Stimulated activated CD4-positive, alpha-beta T cell treated with anti-CD3 and anti-CD28 coated beads, Interleukin-12 subunit alpha, Interleukin-12 subunit beta, amount 100 ng/mL, for 48 hours (primary cell): ENCODE measurements around the gene CLEC10A.
"Not testable (repeated sequence)": the region's sequence is repeated elsewhere in the genome, so short reads cannot be mapped to it uniquely, and the experiment has no call there.

Experiments
- DNase-seq, 3 donors: peaks; one replicate each; pipeline ENCODE4 v3.0.0-alpha.2; 2020; ENCODE audit warnings: low read depth in 2 of 3, low spot score in 1 of 3

The CLEC10A gene

GRCh38 chr17:7079581-7080455, at the start of gene CLEC10A:
Gene CLEC10A (minus strand): TSS chr17:7080251. CDS start chr17:7078812, 1,439 bp downstream.
- no peak for DNase-seq

DNA sequence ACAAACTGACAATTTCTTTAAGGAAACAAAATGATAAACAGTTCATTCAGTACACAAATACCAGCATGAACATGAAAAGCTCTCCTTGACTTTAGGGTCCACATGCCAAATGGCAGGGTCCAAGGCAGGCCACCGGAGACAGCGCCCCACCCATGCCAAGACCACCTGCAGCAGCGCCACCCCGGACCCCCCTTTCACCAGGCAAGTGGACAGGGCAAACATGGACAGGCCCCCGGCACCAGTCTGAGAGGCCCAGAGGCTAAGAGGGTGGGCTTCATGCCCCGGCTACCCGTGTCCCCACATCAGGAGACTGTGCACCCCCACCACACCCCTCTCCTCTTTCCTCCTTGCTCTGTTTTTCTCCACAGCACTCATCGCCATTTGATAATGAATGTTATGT, 49.3 kb upstream of the CLEC10A start:
- no peak for DNase-seq

- no peak for DNase-seq
Measured at GRCh38 chr17:7128160-7128559, 48.1 kb upstream of the CLEC10A start.

DNA sequence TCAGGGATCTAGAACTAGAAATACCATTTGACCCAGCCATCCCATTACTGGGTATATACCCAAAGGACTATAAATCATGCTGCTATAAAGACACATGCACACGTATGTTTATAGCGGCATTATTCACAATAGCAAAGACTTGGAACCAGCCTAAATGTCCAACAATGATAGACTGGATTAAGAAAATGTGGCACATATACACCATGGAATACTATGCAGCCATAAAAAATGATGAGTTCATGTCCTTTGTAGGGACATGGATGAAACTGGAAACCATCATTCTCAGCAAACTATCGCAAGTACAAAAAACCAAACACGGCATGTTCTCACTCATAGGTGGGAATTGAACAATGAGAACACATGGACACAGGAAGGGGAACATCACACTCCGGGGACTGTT, 47.5 kb upstream of the CLEC10A start:
- not testable (repeated sequence) for DNase-seq

- not testable (repeated sequence) for DNase-seq
Measured at GRCh38 chr17:7126386-7126785, 46.3 kb upstream of the CLEC10A start.

GRCh38 chr17:7124923-7125322, 44.9 kb upstream of the CLEC10A start:
- no peak for DNase-seq

- DNase-seq, result no peak
Measured at GRCh38 chr17:7123844-7124243, 43.8 kb upstream of the CLEC10A start.

GRCh38 chr17:7122381-7122780, 42.3 kb upstream of the CLEC10A start:
- no peak for DNase-seq

DNA sequence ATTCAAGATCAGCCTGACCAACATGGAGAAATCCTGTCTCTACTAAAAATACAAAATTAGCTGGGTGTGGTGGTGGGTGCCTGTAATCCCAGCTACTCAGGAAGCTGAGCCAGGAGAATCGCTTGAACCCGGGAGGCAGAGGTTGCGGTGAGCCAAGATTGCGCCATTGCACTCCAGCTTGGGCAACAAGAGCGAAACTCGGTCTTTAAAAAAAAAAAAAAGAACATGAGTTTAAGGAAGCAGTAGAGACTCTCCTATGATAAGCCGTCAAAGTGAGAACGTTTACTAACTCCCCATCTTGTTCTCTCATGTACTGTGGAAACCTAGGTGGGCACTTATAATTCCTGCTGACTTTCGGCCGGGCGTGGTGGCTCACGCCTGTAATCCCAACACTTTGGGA, 40.6 kb upstream of the CLEC10A start:
- not testable (repeated sequence) for DNase-seq

GRCh38 chr17:7120123-7120522, 40.1 kb upstream of the CLEC10A start:
- DNase-seq, result no peak

DNA sequence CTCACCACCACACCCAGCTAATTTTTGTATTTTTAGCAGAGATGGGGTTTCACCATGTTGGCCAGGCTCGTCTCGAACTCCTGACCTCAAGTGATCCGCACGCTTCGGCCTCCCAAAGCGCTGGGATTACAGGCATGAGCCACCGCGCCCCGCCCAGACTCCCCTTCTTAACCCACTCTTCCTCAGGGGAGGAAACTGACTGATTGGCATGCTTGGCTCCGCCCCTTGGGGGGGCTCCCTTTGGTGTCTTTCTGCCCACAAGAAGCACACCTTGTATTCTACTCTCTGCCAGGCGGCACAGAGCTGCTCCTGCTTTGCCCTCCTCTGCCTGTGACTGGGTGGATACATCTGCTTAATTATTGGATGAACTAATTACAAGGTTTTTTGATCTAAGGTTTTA, 39.3 kb upstream of the CLEC10A start:
- DNase-seq, result no peak

GRCh38 chr17:7114875-7115614, 35.0 kb upstream of the CLEC10A start:
- no peak for DNase-seq

DNA sequence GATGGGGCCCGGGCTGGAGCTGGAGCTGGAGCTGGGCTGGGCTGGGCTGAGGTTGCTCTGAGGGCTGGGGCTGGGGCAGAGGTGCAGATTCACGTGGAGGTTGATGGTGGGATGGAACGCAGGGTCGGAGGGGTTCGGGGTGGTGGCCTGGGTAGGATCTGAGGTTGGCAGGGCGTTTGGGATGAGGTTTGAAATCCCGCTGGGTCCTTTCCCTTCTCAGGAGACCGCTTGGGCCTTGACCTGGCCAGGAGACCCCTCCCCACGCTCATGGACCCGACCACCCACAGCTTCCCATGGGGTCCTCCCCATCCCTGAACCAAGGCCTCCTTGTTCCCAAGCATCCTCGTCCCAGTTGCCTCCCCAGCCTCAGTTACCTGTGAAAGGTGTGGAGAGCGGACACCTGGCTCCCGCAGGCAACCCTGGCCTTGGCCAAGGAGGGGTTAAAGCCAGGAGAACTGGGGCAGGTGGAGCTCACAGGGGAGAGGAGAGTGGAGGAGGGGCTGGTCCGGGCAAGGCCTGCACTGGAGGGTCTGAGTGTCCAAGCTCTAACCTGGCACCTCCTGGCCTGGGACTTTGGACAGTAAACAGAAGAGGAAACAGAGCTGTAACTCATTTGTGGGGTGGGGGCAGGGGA, 34.3 kb upstream of the CLEC10A start, which contains the start of gene ASGR2:
TSS of gene ASGR2 (minus strand) at position 582 of the 634 bp plus-strand sequence. CDS start 582 bp downstream, outside the sequence.
- DNase-seq, result no peak

DNA sequence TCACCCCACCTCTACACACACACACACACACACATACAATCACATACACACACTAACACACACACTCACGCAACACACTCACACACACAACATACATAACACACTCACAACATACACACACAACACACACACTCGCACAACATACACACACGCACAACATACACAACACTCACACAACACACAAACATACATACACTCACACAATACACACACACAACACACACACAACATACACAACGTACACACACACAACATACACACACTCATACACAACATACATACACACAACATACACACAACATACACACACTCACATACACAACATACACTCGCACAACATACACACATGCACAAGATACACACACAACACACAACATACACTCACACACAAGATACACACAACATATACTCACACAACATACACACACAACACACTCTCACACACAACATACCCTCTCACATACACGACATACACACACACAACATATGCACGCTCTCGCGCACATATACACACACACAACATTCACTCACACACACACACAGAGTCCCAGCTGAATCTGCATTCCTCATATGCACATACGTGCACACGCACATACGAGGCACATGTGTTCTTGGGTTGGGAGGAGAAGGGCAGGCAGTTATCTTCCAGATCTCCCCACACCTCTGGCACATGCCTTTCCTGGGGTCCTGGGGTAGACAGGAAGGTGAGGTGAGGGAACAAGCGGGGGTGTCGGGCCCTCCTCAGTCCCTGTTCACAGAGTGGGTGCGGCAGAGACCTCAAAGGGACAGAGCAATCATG, 33.4 kb upstream of the CLEC10A start:
- no peak for DNase-seq

DNA sequence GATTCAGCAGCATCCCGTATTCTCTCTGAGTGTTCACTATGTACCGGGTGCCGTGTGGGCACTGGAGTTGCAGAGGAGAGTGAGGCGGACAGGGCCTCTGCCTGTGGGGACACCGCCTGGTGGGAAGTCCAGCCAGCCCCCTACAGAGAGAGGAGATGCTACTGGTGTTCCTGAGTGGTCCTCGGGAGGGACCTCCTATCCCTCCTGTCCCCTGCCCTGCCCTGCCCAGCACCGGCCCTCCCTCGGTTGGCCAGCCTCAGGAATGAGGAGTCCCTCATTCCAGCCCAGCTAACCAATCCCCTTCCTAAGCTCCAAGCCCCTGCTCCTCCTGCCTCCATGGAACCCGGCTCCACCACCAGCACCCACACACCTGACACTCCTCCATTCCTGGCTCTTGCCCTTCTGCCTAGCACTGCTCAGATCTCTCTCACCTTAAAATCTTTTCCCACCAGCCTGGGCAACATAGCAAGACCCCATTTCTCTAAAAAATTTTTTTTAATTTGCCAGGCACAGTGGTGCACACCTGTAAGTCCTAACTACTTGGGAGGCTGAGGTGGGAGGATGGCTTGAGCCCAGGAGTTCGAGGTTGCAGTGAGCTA, 32.6 kb upstream of the CLEC10A start:
- no peak for DNase-seq

GRCh38 chr17:7111784-7112509, 31.9 kb upstream of the CLEC10A start:
- no peak for DNase-seq

DNA sequence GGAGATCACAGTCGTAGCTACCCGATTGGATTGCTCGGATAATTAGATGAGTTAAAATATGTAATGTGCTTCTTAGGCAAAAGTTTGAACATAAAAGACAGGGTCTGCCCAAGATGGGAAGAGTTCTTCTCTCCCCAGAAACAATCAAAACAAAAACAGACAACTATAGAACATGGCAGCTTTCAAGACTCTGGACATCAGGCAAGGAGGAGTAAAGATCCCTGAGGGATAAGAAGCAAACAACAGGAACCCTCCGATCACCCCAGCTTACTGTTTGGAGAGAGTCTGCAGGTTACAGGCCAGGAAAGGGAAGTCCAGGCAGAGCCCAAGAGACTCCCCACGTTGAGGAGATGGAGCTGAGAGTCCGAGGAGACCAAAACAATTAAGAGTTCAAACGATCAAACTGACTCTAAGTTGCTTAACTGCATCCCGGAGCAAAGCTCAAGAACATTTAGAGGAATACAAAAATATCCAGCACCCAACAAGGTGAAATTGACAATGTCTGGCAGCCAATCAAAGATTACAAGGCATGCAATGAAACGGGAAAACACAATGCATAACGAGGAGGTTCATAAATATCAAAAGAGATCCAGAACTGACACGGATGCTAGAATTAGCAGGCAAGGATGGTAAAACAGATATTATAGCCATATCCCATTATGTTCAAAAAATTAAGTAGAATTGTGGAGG, 30.7 kb upstream of the CLEC10A start:
- no peak for DNase-seq

DNA sequence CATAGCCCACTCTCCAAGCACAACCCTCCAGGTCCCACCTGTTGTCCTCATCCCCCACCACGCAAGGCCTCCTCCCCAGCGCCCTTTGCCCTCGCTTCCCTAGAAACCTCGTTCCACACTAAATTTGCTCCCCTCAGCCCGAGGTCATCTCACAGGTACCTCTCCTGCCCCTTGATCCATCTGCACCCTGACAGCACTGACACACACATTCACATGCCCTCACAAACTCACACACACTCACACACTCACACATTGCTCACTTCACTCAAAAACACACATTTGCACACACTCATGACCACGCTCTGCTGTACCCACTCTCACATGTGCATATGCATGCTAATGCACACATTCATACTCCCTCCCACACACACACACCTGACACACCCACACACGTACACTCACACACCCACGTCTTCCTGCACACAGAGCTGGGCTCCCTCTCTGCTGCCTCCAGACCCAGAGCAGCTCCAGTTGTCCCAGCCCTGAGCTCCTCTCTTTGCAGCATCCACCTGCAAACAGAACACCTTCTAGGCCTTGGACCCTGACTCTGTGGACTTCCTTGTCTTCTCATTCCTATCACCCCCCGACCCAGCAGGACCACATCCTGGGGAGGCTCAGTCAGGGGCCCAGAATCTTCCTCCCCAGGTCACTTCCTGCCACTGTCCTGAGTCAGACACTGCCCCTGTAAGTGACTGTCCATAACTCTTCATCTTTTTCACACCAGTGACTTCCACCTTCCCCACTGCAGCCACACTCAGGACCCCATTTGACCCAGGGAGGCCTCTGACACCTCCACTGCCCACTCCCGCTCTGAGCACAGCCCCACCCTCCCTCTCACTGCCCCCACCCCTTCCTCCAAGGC, 29.6 kb upstream of the CLEC10A start:
- DNase-seq, result no peak
